Activated CD8-positive, alpha-beta memory T cell treated with anti-CD3 and anti-CD28 coated beads for 4 hours (primary cell): Measurements from ENCODE around the gene MKNK1.
A peak's percentile ranks its signal among the peaks of the same experiment; 100 is the strongest.

Experiments
- DNase-seq, 2 donors: peaks; one replicate each; pipeline ENCODE4 v3.0.0-alpha.2; 2020; ENCODE audit warnings: low read depth in 2 of 2

Gene MKNK1

GRCh38 chr1:46539972-46540371 is 64.1 kb downstream of the MKNK1 start:
- no peak for DNase-seq

DNA sequence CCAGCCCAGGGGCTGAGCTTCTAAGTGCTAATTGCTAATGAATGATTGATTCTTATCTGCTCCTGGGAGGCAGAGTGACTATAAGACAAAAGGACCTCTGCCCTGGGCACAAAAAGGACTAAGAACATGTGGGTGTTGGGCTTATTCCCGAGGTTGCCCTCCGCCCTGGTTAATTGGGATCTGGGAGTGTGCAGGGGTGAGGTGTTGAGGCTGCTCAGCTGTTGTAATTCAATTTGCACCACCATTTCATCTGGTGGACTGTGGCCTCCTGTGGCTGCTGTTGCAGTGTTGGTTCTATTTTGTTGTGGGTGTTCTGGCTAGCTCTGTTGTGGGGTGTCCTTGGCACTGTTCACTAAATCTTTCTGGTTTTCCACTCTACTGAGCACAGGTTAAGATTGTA is 65.9 kb downstream of the MKNK1 start:
- DNase-seq = no peak

- DNase-seq = no peak
Observed at GRCh38 chr1:46537651-46538050, 66.4 kb downstream of the MKNK1 start.

GRCh38 chr1:46536527-46536926 is 67.5 kb downstream of the MKNK1 start:
- DNase-seq = no peak

DNA sequence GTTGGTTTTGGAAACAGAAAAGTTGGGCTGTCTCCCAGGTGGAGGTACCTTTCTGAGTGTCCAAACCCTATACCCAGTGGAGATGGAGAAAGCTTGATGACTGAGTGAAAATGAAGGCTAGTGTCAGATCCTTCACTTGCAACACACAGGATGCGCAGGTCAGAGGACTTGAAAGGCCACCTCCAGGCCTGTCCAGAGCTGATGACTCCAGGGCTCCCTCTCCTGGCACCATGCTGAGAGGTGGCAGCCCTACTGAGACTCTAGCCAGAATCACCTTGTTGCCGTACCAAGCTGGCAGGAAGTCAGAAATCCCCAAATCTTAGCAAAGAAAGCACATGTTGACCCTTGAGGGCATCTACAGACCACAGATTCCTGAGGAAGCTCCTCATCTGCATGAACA is 69.0 kb downstream of the MKNK1 start:
- DNase-seq = no peak

GRCh38 chr1:46533179-46533864 is 70.7 kb downstream of the MKNK1 start:
- DNase-seq = peak in 1 of 2 donors; percentile 14

- DNase-seq = peak; percentile 44 to 56
Observed at GRCh38 chr1:46532498-46533178, 71.4 kb downstream of the MKNK1 start.

DNA sequence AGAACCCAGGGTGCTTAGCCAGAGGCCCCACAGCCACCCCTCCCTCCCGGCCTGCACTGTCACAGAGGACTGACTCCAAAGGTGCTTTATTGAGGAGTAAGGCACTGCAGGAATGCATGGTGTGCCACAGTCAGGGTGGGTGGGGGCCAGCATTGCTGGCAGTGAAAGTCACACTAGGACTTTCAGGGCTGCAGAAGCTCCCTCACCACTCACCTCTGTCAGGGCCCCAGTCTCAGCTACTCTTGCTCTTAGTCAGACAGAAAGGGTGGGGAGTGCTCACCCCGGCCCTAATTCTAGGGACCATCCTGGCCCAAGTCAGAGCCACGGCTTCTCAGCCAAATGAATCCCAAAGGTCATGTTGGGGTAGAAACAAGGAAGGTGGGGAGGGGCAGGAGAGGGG is 72.0 kb downstream of the MKNK1 start:
- no peak for DNase-seq

DNA sequence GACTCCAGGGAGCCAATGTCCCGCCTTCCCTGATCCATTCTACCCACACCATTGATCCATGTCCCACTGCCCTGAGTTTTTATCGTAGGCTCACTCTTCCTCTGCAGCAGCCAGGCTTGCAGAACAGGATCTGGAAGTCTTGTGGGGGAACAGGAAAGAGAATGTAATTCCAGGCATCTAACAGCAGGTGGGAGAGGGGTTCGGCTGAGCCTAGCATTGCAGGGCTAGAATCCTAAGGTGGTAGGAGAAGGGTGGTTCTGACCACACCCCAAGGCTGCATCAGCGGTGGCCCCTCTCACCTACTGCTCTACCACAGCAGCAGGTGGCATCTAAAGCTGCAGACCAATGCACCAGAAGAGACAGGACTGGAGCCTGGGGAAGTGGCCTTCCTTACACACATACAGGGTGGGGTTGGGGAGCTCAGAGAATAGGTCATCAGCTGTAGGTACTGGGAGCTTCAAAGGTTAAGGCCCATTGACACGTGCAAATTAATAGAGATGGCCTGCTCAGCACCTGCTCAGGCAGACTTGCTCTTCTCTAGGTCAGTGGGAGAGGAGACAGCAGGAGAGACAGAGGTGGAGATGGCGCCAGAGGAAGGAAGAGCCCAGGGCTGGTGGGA is 73.2 kb downstream of the MKNK1 start:
- DNase-seq = no peak

DNA sequence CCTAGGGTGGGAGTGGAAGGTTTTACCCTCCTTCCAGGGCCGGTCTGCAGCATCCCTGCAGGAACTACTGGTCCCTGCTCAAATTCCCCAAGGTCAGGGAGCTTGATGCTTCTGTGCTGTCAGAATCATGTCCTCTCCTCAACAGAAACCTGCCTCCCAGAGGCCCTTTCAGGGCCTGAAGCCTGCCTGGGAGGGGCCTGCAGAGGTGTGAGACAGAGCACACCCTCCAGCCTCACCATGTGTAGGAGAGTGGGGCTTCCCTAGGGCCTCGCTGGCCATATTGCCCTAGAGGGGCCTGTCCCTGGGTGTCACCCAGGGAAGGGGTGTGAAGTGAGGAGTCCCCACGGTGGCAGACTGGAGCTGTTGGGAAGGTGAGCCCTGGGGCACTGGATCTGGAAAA is 73.8 kb downstream of the MKNK1 start:
- DNase-seq = no peak

DNA sequence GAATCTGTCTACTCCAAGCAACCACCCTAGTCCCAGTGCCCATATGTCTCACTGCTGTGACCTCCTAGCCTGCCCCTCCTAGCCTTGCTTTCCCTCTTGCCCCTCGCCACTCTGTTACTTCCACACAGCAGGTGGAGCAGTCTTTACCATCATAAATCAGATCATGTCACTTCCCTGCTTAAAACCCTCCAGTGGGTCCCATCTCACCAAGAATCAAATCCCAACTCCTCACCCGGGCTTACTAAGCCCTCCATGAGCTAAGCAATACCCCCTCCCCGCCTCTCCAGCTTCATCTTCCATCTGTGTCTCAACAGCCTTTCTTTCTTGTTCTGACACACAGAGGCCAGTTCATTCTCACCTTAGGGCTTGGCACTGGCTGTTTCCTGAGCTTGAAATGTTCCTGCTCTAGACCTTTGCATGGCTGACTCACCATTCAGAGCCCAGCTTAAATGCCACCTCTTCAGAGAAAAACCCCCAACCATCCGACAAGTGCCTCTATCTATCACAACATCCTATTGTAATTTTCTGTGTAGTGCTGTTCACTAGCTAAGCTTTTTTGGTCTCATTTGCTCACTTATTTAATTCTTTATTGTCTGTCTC is 74.9 kb downstream of the MKNK1 start:
- no peak for DNase-seq

- no peak for DNase-seq
Observed at GRCh38 chr1:46528297-46528955, 75.6 kb downstream of the MKNK1 start.

GRCh38 chr1:46527474-46528296 is 76.4 kb downstream of the MKNK1 start:
- peak; percentile 30 to 33 for DNase-seq

GRCh38 chr1:46526691-46527291 is 77.3 kb downstream of the MKNK1 start:
- no peak for DNase-seq

DNA sequence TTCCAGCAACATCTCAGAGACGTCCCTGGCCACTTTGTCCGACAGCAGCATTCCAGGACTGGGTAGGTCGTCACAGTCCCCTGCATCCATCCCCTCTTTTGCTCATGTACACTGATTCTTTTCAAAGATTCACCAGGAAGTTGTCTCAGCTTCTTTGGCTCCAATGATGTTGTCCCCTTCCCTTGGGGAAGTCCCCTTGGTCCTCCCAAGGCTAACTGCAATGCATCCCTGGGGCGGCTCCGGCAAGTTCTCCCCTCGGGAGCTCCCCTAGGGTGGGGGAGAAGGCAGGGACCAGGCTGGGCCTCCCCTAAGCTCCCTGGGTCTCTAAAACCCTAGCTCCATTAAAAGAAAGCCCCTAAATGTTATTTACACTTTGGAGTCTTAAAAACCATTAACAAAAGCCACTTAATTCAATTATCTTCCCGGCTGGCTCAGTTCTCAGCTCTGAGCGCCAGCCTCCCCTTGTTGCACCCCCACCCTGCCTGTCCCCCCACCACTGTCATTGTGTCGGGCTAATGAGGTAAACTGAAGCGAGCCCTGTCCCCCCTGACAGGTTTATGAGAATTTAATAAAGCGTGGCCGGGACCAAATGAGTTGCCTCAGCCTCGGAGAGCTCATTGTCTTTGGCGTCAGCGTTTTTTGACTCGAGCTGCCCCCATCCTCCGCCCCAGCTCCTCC is 77.9 kb downstream of the MKNK1 start:
- no peak for DNase-seq

DNA sequence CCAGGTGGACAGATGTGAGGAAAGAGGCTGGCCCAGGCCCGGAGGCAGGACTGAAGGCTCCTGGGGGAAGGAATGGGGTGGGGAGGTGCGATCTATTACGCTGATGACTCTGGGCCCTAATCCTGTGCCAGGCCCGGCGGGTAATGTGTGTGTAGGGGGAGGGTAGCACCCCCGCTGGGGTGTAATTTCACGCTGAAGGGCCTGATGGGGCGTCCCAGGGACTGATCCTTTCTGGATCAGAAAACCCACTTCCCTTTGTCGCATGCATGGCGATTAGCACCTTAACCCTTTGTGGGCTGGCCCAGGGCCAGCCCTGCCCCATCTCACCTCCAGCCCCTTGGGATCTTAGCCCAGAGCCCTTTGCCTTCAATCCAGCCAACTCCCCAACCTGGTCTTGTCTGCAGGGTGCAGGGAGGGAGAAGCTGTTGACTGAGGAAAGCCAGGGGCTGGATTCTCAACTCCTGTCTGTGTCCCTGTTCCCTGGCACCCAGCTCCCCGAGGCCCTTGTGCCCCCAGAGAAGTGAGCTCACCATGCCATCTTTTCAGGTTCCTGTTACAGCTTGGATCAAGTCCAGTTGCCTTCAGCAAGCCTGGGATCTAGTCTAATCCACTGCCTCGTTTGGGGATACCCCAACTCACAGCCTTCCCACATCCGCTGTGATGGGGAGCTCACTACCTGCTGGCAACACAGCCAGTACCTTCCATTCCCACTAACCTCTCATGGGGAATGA is 78.7 kb downstream of the MKNK1 start:
- no peak for DNase-seq

DNA sequence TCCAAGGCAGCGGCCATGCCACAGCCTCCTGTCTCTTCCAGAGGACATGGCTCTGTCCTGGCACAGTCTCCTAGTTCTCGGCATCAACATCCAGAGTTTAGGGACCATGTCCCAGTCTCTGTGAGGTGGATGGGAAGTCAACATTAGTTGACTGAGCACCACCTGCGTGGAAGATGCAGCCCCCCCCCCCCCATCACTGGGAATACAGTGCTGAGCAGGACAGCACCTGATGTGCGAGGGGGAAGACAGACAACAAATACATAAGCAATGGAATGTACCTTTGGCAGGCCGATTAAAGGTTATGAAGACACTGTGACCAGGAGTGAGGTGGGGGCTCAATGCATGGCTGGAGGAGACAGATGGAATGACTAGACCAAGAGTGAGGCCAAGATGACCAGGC is 79.2 kb downstream of the MKNK1 start:
- DNase-seq = no peak

DNA sequence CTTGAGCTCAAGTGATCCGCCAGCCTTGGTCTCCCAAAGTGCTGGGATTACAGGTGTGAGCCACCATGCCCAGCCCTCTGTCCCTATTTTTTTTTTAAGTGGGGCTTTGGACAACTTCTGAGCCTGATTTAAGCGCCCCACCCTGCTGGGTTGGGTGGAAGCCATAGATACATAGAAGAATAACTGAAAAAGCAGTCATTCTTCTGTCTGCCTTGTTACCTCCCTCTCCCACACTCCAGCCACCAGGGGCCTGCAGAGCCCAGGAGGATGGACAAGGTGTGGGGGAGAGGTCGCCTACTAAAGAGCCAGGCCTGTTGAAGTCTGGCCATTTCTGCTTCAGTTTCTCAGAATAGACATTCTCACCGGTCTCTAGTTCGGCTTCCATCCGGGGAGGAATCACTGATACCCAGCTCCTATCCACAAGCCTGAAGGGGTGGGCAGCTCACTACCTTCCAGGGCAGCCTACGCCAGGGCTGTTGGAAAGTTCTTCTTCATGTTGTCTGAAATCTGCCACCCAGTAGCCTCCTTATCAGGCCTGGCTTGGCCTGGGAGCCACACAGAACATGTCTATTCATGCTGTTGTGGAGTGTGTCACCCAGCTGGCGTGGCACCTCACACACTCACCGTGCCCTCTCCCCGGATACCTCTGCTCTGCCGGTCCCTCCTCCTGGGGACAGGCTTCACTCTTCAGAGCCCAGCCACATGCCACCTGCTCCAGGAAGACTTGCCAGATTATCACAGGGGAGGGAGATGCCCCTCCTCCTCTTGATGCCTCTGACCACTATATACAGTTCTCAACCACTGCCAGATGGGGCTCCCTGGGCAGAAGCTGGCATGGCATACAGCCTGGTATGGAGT is 80.3 kb downstream of the MKNK1 start:
- no peak for DNase-seq

DNA sequence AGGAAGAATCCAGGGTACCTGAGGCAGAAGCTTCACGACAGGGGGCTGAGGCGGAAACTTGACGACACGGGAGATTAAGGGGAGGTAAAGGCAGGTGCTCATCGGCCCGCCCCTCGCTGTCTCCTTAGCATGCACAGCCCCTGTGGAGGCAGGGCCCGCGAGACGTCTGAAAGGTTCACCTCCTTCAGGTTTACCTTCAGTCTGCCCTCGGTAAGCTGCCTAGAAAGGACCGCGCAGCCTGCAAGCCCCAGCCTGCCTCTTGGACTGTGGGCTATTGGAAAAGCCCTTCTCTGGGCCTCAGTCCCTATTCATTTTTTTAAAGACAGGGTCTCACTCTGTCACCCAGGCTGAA is 81.1 kb downstream of the MKNK1 start:
- DNase-seq = no peak
